Activated T-cell treated with anti-CD3 and anti-CD28 coated beads, Interleukin-2, amount 50 U/mL, for 48 hours (primary cell): ENCODE data around the gene EPHA10.
"Not testable (repeated sequence)": the region's sequence is repeated elsewhere in the genome, so short reads cannot be mapped to it uniquely, and the experiment has no call there.

Experiments
- DNase-seq, 2 experiments: peaks; one replicate each; pipeline ENCODE4 v3.0.0-alpha.2; 2020

EPHA10 gene

DNA sequence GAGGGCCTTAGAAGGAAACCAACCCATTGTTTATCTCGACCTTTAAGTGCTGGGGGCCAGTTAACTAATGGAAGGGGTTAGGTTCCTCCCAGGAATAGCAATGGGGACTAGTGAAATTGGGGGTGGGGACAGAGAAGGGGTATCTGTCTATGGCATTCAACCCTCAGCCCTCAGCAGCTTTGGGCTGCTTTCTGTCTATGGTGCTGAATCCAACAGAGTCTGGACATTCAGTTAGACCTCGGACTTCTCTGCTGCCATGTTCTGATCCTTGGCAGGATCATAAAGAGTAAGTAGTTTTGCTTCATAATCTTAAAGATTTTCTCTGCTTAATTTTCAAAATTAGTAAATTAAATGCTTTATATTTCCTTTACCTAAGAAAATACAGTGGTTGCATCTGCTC is 2.6 kb upstream of the EPHA10 start:
- no peak for DNase-seq

DNA sequence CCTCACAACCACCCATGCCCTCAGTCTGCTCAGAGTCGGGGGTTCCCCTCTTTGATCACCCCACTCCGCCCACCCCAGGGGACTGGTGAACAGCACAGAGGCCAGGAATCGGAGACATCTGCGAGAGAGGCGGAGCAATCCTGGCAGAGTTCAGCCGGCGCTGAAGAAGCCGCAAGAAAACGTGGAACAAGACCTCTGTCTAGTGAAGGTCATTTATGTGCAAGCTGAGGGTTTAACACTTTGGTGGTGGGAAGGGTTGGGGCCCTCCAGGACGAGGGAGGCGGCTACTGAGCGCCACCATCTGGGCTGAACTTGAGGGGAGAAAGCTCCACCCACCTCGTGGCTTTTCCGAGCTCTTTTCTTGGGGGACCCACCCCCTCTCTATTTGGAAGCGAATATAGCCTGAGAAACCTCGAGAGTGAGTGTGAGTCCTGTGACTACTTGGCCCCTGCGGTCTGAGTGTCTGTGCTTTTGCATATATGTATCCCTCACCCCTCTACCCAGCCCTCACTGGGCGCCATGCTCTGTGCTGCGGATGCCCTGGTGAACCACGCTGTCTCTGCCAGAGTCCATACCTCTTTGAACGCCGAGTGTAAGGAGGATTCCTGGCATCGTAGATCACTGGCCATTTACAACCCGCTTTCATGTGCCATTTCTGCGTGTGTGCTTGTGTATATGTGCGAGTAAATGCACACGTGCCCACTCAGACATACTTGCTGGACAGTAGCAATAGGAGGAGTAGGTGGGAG is 1.2 kb upstream of the EPHA10 start:
- peak; percentile 50 to 60 for DNase-seq

DNA sequence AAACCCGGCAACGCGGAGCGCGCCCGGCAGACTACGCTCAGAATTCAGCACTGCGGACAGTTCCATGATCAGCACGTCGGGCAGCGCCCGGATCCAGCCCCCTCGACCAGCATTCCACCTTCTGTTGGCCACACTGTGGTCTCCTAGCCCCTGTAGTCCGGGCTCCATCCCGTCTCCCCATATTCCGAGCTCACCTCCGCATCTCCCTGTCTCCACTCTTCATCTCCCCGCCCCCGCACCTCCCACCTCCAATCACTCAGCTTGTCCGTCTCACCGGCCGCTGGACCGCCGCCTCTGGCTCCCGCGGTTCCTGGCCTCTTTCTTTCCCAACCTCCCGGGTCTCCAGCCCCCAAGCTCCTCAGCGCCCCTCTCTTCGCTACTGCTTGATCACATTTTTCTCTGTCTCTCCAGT is 500 bp downstream of the EPHA10 start:
- peak; percentile 64 to 75 for DNase-seq

DNA sequence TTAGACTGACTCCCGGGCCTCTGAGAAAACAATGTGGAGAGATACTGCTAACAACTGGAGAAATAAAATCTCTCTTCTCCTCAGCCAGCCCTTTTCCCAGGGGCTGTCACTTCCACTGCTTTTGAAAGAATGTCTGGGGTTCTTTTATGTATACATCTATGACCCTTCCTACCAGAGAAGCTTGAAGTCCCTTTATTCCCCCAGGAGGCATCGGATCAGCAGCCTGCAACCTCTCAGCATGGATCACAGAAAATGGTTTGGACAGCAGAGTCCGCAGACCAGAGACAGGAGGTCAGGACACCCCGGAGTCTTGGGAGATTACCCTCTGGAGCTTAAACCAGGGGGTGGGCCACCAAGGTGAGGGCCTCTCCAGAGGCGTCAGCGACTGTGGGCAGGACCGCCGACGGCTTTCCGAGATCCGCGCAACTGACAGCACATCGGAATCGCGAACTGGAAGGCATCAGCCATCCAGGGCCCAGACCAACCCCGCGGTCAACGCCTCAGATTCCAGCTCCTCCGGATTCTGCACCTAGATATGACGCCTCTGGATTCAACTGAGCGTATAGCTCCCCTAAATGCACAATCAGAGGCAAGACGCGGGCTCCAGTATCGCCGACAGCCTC is 1.0 kb downstream of the EPHA10 start:
- no peak for DNase-seq

DNA sequence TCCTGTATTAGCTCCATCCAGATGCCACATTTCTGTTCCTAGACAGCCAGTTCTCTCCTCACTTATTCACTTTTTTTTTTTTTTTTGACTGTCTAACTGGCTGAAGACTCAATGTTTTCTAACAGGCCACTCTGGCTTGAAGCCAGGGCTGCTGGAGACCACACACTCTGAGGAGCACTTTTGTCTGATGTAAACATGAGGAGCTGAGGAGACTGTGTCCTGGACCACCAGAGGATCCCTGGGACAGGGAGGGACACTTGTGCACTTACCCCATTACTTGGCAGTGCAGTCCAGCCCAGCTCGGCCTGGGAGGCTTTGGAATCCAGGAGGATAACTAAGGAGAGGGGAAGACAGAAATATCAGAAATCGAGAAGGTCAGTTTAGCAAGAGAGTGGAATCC is 2.4 kb downstream of the EPHA10 start:
- DNase-seq: no peak

DNA sequence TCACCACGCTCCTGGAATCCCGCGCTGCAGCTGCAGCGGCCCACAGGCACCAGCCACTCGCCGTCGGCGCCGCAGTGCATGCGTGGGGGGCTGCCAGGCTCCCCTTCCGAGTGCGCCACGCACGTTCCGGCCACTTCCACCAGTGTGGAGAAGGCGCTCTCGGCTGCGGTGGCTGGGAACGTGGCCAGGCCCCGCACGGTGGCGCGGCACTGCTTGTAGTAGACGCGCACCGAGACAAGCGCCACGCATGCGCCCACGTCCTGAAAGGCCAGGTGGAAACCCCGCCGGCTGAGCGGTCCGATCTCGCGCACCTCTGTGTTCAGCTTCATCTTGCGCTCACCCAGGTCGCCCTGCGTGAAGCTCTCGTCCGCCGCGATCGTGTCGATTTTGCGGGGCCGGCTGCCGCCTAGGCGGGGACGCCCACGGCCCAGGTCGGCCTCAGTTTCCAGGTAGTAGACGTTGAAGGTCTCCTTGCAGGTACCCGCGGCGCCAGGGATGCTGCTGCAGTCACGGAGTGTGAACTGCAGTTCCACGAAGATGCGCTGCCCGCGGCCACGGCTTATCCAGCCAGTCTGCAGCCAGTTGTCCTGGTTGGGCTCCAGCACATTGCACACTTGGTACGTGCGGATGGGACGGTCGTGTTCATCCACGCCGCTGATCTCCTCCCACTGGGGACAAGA is 3.4 kb downstream of the EPHA10 start:
- no peak for DNase-seq

DNA sequence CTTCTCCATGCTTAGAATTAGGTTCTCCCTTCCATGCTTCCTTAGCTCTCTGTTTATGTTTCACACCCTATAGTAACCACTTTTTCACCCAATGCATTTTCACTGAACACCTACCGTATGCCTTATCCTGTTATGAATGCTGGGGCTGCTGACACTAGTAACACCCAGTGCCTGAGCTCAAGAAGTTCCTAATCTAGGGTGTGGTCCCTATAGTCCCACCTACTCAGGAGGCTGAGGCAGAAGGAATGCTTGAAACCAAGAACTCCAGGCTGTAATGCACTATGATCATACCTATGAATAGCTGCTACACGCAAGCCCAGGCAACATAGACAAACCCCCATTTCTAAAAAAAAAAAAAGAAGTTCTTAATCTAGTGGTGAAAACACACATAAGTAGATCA is 5.5 kb downstream of the EPHA10 start:
- DNase-seq: no peak

DNA sequence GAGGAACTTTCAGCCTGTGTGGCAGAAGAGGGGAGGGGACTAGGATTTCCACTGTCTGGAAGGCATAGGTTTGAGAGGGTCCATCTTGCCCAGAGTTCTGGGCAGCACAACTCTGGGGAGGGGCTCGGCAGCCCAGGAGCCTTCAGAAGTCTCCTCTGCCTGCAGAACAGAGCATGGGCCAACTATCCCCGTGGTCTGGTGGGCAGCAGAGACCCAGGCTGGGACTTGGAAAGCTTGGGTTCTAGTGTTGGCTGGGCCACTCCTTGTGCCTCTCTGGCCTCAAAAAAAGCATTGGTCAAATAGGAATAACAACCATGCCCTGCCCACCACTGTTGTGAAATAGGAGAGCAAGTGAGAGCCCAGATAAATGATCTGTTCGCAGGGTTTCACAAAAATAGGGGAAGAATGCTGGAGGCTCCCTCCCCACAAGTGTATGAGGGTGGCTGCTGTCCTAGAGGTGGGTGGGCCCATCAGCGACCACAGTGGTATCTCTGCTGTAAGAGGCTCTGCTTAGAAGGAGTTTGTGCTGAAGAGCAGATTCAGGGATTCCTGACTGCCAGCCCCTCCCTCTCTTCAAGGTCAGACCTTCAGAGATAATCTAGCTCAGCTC is 8.9 kb downstream of the EPHA10 start:
- no peak for DNase-seq

DNA sequence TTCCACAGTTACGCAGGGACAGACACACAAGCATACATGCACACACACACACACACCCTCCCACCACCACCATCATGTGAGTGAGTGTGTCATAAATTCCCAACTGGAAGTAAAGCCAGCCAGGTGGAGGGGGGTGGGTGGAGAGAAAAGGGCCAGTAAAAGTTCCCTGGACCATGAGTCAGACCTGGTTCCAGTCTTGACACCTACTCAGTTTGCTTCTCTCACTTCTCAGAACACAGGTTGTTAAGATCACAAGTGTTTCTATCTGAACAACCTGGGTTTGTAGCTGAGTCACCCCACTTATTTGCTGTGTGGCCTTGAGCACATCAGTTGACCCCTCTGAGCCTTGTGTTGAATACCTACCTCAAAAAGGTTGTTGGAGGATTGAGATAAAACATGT is 9.6 kb downstream of the EPHA10 start:
- DNase-seq: peak; percentile 60

DNA sequence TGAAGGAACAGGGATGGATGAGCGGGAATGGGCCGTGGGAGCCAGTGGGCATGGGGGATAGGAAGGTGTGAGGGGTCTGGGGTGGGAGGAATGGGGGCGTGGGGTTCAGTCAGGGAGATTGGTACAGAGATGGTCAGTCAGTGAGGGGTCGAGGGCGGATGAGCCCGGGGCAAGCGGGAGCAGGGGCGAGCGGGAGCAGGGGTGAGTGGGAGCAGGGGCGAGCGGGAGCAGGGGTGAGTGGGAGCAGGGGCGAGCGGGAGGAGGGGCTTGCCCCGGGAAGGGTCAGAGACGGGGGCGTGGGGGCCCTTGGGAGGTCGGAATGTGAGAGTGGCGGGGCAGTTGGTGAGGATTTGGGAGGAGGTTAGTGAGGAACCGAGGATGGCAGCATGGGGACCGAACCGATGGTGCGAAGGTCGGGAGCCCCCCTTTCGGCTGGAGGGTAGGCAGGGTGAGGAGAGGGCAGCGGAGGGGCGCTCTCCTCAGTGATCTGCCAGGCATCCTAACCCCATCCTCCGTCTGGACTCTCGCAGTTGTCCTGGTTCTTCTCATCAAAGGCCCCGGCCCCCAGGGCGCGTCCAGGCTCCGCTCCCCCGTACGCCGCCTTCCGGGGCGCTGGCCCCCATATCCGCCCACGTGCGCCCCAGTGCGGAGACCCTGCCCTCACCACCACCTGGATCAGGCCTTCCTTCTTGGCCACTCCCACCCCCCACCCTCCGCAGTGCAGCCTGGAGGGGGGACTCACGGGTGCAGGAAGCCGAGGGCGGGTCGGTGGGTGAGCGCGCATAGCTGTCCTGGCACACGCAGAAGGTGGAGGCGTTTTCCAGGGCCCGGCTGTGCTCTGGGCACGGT is 11.2 kb downstream of the EPHA10 start:
- DNase-seq: peak; percentile 30 to 32

DNA sequence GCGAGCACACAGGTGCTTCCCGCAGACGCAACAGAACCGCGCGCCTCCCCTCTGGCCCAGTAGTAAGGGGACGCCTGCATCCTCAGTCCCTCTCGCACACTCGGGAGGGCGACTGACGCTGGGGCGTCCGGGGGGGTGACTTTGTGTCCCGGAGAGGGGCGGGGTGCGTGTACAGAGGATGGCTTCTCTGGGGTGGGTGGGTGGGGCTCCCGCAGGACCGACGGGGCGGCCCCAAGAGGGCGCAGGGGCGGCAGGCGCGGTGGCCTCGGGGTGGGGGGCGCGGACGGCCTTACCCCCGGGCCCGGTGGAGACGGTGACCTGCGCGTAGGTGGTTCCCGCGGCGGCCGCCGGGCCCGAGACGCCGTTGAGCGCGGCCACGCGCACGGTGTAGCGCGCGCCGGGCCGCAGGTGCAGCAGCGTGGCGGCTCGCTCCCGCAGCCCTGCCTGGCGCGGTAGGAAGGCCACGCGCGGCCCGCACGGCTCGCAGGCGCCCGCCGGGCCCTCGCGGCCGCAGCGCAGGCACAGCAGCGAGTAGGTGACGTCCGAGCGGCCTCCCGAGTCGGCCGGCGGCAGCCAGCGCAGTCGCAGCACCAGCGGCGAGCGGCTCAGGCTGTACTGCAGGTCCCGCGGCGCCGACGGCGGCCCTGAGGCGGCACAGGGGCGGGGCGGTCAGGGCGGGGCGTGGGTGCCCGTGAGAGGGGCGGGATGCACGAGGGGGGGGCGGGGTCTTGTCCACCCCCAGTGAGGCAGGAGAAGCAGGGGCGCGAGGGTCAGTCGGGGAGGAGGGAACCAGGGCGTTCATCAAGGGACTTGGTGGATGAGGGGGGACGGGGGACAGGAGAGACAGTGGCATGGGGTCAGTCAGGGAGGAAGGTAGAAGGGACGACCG is 12.1 kb downstream of the EPHA10 start:
- DNase-seq: peak; percentile 57 to 68

DNA sequence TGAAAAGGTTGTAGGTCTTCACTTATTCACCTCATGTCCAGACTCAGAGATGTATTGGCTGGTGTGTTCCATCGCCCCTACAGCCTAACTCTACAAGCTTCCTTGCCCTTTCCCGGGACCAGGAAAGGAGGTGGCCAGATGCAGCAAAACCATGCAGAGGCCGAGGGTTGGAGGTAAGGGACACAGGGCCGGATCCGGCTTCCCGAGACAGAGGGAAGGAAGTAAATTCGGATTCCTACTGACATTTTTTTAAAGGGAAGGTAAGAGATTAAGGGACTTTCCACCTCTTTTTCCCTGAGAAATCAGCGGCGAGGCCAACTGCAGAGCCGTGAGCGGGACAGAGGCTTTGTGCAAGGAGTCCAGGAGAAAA is 12.7 kb downstream of the EPHA10 start:
- DNase-seq: no peak

DNA sequence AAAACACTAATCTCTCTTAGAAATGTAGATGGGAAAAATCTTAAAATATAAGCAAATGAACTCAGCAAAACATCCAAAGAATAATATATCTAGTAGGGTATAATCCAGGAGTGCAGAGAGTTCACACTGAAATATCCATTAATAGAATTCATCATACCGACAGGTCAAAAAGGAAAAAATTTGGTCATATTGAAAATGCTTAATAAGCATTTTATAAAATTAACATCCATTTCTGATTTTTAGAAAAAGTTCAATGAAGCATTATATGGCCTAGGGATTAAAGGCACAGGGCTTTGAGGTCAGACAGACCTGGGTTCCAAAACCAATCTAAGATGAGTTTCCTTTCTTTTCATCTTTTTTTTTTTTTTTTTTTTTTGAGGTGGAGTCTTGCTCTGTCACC is 16.4 kb downstream of the EPHA10 start:
- DNase-seq: no peak

DNA sequence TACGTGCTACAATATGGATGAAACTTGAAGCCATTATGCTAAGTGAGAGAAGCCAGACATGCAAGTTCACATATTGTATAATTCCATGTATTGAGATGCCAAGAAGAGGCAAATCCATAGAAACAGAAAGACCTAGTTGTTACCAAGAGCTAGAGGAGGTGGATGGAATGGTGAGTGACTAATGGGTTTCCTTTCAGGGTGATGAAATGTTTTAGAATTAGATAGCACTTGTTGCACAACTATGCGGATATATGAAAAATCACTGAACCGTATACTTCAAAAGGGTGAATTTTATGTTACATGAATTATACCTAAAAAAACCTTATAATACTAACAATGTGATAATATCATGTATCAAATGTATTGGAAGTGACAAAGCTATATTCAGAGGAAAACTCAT is 18.1 kb downstream of the EPHA10 start:
- DNase-seq: no peak

DNA sequence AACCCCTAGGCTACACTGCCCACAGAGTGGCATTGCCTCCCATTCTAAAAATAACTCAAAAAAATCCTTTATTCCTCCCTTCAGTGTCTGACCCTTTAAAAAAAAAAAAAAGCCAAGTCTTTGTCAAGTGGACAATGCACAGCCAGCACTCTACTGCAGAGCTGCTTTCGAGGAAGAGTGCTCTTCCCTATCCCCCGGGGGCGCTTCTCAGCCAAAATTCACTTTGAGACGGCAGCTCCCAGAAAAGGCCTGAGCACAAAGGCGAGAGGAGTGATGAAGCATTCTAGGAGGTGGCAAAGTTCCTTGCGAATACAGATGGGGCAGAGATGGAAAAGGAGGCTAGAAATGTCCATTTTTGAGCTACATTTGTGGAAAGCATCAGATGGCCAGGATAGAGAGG is 23.3 kb downstream of the EPHA10 start:
- no peak for DNase-seq

DNA sequence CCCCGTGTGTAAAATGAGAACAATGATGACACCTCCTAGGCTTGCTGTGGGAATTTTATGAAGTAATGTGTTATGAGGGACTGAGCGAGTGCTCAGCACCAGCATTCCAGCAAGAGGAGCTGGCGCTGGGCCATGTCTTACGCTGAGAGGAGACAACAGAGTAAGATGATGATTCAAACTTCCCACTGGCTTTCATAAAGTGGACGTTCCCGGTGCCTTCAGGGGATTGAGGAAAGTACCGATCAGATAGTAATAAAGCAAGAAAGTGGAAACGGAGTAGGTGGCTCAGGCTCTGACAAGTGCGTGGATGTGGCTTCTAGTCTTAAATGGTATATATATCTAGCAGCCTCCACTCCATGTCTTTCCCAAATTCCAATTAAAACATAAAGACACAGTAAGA is 23.8 kb downstream of the EPHA10 start:
- no peak for DNase-seq

DNA sequence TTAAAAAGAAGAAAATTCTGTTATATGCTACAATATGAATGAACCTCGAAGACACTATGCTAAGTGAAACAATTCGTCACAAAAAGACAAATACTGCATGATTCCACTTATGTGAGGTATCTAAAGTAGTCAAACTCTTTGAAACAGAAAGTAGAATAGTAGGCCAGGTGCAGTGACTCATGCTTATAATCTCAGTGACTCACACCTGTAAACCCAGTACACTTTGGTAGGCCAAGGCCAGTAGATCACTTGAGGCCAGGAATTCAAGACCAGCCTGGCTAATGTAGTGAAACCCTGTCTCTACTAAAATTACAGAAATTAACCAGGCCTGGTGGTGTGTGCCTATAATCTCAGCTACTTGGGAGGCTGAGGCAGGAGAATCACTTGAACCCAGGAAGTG is 25.7 kb downstream of the EPHA10 start:
- DNase-seq: no peak

DNA sequence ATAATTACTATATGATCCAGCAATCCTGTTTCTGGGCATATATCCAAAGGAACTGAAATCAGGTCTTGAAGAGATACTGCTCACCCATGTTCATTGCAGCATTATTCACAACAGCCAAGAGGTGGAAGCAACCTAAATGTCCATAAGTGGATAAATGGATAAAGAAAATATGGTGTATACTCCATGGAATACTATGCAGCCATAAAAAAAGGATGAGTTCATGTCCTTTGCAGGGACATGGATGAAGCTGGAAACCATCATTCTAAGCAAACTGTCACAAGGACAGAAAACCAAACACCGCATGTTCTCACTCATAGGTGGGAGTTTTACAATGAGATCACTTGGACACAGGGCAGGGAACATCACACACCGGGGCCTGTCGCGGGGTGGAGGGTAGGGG is 26.3 kb downstream of the EPHA10 start:
- not testable (repeated sequence) for DNase-seq

DNA sequence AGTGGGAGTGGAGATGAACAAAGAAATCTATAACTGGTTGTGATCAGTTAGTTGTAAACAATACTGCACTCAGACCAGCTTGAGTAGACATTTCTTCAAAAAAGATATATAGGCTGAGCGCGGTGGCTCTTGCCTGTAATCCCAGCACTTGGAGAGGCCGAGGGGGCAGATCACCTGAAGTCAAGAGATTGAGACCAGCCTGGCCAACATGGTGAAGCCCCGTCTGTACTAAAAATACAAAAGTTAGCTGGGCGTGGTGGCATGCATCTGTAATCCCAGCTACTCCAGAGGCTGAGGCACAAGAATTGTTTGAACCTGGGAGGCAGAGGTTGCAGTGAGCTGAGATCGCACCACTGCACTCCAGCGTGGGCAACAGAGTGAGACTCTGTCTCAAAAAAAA is 26.9 kb downstream of the EPHA10 start:
- DNase-seq: not testable (repeated sequence)

DNA sequence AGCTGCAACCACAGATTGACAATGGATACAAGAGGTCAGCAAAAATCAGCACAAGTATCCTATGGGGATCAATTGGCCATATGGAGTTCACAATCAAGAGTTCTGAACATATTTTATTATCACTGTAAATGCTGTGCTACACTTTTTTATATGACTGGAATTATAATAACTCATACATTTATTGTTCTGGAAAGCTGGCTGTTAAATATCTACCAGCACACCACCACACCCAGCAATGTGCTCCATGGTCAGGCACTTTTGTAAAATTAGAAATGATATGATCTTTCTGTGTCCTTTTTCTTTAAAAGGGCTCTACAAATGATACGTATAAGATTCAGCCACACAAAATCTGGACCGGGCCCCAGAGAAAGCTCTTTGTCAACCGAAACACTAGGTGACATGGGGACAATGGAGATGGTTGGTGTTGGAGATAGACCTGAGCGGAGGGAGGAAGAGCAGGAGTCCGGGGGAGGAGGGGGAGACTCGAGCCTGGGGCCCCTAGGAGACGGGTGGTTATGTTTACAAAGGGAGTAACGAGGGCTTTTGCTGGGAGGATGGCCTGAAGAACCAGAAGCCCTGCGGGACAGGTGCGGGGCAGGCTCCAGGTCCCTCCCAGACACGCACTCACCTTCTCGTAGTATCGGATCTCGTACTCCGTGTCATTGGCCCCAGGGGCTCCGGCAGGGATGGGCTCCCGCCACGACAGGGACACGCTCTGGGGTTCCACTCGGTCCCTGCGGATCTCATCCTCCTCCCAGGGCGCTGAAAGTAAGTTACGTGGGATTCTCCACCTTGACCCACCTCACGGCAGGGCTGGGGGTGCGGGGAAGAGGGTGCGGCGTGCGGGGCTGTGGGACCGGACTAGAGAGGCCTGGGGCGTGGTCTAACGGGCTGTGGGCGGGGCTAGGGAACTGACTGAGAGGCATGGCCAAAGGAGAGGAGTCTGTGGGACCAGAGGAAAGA is 30.0 kb downstream of the EPHA10 start:
- peak; percentile 34 to 44 for DNase-seq
